SKM-1 treated with dmso at 0.1 percent for 144 hours (cell line): ENCODE results near the gene KRTAP10-3.
"Not testable (repeated sequence)": the region's sequence is repeated elsewhere in the genome, so short reads cannot be mapped to it uniquely, and the experiment has no call there.

ENCODE experiments used
- DNase-seq: peaks from one replicate; lab custom pipeline; 2025; ENCODE audit not compliant: unreplicated experiment; lab: John Stamatoyannopoulos, UW

Gene KRTAP10-3

DNA sequence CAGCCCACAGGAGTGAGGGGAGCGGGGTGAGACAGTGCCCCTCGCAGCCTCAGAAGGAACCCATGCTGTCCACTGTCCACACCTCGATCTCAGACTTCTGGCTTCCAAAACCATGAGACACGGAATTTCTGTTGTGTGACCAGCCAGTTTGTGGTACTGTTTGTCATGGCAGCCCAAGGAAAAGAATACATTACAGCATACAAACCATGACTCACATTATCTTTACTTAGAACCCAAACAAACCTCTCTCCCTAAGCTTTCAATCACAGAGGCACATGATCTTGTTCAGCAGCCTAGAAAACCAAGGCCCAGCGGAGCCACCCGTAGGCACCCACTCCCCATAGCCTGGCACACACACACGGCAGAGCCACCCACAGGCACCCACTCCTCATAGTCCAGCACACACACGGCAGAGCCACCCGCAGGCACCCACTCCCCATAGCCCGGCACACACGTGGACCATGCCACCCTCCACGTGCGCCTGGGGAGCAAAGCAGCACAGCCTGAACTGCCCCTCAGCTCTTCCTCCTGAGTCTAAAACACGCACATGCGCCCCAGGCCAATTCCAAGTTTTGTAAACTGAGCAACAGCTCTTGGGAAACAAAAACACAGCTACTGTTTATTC is 14.5 kb upstream of the KRTAP10-3 start:
- no peak for DNase-seq

DNA sequence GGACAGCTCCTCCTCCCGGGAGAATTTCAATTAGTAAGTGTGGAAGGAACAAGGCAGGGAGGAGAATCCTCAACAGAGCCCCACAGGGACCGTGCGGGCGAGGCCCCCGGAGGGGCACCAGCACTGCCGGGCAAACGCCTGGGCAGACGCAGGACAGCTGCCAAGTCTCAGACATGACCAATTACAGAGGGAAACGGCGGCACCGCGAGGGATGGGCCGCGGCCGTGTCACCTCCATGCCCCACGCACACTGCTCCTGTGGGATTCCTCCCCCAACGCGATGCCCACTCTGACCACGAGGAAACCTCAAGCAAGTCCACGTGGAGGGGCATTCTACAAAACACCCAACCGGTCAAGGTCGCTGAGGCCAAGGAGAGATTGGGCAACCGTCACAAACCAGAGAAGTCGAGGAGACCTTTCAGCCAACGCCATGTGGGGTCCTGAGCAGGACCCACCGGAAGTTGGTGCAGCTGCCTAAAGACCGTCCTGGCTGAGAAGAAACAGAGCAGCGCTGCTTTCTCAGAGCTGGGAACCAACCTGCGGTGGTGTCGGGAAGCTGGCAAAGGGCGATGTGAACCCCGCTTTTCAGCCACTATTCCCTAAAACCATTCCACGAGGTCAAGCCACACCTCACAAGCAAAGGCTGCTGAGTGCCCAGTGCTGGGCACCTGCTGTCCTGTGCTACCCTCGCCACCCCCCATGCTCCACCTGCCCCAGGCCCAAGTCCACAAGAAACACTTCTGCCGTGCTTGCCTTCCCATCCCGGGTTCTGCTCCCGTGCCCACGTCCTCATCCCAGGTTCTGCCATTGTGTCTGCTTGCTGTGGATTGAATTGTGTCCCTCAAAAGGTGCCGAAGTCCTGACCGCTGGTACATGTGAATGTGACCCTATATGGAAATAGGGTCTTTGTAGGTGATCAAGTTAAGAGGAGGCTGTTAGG is 13.5 kb upstream of the KRTAP10-3 start:
- DNase-seq: no peak

DNA sequence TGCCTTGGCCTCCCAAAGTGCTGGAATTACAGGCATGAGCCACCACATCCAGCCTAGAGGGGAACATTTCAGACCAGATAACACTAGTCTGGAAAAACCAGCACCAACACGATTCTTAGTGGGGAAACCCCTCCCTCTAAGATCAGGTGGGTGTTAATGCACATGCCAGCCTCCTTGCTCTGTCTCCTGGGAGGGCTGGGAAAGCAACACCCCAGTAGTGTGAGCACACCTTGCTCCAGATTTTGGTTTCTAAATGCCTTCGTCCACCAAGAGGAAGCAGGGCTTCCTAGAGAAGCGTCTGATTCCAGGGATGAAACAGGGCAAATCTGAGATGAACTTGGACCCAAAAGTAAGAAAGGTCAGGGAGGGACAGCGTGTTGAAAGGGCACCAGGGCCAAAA is 12.7 kb upstream of the KRTAP10-3 start:
- no peak for DNase-seq

DNA sequence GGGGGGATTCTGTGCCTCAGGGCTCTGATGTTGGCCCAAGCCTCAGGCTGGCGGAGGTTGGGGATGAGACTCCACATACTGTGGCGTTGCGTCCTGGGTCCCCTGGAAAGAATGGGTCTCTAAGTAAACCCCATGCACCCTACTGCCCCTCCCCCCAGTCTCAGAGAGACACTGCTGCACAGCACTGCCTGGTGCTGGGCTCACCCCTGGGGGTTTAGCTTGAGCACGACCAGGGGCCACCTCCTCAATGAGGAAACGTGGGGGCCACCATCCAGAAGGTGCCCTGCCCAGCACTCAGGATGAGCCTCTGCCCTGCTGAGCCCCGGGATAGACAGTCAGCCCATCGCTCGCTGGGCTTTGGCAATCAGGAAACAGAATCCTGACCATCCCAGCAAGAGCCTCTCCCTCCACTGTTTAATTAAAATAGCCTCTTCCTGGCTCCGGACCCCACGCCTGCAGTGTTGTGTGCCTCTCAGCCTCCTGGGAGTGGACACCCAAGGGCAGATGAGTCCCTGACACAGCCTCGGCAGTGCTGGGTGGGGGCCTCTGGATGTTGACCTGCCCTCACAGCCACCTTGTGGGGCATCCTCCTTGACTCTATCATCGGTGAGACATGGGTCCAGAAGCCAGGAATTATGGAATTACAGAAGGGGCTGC is 11.4 kb upstream of the KRTAP10-3 start:
- DNase-seq: no peak

DNA sequence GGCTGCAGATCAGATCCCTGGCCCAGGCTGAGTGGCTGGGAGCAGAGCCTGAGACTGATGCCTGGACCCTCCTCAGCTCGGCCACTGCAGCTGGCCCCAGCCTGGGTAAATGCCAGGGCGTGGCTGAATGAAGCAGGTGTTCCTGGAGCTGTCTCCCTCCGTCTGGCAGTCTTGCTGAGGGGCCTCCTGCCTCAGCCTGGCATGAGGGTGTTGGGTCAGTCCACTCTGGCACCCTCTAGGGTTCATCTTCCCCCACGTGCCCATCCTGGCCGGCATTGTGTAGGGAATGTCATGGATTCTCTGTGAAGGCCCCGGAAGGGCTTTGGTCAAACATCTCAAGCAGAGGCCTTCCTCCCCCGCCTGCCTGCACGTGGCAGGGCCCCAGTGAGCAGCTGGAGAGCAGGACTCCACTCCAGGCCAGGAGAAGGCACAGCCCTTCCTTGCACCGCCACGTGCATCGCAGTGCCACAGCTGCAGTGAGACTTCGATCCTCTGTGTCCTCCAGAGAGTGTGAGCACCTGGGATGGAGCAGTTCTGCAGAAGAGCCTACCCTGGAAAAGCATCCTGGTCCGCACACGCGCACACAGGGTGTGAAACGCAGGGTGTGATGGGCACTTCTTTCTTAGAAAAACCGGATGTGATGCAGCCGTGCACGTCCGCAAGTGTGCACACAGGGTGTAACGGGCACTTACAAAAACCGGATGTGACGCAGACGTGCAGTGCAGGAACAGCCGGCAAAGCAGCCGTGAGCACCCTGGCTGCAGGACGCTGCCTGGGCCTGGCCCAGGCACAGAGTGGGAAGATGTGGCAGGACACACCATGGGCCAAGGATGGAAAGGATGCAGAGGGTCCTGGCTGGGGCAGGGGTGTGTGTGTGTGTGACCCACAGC is 10.3 kb upstream of the KRTAP10-3 start:
- no peak for DNase-seq

DNA sequence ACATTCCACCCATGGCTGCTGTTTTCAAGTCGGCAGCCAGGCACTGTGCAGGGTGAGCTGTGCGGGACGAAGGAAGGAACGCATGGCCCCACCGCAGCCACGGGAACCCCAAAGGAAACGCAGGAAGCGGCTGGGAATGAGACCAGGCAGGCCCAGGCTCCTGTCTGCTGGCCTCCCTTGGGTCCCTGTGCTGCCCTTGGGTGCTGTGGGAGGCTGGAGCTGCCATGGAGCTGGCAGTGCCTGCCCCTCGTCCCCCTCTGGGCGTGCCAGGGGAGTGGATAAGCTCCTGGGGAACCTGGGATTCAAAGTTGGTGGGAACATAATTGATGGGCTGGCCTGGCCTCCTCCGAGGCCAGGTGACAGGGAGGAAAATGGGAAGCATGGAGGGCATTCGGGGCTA is 9.7 kb upstream of the KRTAP10-3 start:
- no peak for DNase-seq

DNA sequence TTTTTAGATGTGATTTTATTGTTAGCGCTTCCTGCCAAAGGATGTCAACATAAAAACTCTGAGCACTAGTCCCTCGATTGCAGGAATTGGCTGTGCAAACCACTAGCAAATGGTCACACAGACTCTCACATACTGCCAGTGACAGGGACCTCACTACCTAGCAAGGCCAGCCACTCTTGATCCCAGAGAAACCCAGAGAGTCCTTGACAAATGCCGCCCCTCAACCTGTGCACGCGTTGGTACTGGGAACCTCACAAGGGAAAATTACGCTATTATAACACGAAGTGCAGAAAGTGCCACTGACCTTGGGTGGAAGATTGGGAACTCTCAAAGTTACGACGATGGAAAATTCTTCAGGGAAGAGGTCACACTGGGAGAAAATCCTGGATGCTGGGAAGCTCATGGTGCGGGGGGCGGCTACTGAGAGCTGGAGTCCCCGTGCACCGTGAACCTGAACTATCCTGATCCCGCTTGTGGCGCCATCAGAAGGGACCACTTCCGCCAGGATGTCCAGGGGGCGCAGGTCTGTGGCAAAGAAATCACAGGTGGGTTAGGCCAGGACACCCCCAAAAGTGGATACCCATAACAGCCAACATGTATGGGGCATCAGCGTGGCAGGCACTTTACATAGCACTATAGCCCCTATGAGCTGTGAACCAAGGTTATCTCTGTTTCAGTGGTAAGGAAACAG is 9.0 kb upstream of the KRTAP10-3 start:
- DNase-seq: no peak

DNA sequence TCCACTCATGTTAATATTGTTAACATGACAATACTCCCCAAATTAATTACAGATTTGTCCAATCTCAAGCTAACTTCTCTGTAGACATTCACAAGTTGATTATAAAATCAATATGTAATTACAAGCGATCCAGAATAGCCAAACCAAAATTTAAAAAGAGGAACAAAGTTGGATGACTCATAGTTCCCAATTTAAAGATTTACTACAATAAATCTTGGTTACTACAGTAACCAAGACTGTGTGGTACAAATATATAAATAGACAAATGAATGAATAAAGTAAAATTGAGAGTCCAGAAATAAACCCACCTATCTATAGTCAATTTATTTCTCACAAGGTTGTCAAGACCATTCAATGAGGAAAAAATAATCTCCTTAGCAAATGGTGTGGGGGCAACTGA is 7.8 kb upstream of the KRTAP10-3 start:
- peak; percentile 25 for DNase-seq

DNA sequence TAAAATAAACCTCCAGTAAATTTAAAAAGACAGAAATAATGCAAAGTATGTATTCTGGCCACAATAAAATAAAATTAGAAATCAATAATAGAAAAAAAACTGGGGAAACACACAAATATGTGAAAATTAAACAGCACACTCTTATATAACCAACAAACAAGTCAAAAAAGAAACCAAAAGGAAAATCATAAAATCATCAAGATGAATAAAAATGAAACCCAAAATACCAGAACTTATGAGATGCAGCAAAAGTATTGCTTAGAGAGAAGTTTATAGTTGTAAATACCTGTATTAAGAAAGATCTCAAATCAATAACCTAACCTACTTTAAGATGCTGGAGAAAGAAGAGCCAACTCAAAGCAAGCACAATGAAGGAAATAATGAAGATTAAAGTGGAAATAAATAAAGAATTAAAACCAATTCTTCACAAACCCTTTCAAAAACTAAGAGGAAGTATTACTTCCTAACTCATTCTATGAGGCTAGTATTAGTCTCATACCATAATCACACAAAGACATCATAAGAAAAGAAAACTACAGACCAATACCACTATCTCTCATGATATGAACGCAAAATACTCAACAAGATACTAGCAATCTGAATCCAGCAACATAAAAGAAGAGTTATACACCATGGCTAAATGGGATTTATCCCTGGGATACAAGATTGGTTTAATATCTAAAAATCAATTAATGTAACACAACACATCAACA is 6.4 kb upstream of the KRTAP10-3 start:
- DNase-seq: no peak

DNA sequence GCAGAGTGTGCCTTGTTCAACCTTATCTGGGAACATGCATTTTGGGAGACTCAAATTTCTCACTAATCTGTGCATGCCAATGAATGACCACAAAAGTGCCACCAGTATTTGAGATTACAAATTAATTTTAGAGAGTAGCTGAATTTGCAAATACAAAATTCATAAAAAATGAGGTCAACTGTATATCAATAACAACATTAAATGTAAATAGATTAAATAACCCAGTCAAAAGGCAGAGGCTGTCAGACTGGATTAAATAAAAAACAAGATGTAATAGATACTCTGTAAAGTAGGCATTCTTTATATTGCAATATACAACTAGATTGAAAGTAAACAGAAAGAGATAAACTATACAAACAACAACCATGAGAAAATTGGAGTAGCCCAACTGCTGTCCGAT is 5.5 kb upstream of the KRTAP10-3 start:
- DNase-seq: no peak

DNA sequence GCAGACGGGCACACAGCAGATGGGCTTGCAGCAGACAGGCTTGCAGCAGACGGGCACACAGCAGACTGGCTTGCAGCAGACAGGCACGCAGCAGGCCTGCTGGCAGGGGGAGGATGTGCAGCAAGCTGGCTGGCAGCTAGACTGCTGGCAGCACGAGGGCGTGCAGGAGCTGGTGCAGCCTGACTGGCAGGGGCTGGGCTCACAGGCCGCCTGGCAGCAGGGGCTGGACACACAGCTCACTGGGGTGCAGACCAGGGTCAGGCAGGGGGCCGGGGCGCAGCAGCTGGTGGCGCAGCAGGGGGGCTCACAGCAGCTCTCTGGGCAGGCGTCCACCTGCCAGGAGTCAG is 293 bp downstream of the KRTAP10-3 start:
- not testable (repeated sequence) for DNase-seq

DNA sequence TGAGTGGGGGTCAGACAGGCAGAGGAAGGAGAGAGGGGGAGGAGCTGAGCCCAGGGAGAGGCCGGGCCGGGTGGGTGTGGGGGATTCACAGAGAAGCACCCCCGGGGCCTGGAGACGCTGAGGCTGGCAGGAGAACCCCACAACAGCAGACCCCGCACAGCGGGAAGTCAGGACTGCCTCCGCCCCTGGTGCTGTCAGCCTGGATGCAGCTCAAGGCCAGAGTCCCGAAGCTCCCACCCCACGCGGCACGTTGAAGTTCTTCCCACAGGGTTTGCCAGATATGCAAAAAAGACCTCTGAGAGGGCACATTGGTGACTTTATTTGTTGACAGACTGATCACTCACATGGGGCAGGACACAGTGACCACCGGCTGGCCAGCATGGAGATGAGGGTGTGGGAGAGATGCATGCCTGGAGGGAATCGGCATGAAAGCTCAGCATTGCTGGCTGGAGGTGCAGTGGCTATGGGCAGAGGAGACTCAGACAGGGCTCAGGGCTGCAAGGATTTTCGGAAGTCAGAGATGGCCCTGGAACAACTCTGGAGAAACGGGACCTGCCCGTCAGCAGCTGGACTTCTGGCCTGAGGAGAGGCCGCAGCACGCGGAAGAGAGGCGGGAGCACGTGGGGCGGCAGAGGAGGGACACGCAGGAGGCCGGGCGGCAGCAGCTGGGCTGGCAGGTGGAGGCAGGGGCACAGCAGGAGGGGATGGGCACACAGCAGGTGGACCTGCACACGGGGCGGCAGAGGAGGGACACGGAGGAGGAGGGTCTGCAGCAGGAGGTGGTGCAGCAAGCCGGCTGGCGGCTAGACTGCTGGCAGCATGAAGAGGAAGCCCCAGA is 885 bp downstream of the KRTAP10-3 start:
- no peak for DNase-seq

DNA sequence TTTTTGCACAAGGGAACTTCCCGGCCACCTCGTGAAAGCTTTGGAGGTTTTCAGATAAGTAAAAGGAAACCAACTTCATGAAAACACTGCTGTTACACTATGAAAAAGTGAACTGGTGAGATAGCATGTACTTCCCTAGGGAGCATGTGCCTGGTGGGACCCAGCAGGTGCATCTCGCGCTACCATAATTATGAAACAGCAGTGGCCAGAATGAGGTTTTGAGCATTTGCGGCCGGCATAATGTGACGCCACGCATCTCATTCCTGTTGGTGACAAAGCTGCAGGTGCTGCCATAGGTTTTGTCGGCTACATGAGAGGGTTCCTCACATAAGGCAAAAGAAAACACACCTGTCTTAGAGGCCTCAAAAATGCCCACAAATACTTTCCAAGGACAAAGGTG is 1.7 kb downstream of the KRTAP10-3 start:
- no peak for DNase-seq

DNA sequence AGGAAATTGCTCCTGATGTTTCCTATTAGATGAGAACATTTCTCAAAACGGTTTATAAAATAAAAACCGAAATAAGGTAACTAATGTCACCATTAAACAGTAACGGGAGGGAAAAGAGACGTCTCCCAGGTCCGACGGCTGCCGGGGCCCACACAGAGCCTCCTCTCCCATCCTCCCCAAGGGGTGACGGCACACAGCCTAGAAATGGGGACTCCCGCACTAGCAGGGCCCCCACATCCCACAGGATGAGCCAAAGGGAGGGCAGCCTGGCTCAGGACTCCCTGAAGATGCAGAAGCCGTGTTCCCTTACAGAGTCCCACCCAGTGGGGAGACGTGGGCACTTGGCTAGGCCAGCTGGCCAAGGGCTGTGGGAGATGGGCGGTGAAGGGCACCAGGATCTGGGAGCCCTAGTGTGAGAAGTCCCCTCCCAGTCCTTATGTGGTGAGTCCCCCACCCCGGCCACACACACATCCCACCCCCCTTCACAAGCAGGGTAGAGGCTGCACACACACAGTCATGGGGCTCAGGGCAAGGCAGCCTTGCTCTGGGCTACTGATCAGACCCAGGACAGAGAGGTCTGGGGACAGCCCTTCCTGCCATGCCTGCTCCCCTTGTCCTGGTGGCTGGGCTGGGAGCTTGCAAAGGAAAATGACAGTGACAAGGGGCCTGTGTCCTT is 3.3 kb downstream of the KRTAP10-3 start:
- DNase-seq: no peak

DNA sequence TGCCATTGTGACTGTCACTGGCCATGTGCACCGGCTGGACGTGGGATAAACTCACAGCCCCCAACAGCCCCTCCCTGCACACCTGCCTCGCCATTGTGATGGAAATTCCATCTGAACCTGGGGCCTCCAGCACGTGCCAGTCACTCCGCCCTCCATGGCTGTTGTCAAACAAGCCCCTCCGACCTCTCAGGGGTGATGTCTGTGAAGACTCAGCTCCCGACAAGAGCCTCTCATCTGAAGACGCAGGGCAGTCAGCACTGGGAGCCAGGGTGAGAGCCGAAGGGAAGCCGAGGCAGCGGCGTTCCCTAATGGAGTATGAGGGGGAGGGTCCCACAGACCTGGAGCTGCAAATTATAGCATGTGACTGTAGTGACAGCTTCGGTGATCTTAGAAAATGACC is 5.9 kb downstream of the KRTAP10-3 start:
- DNase-seq: no peak

DNA sequence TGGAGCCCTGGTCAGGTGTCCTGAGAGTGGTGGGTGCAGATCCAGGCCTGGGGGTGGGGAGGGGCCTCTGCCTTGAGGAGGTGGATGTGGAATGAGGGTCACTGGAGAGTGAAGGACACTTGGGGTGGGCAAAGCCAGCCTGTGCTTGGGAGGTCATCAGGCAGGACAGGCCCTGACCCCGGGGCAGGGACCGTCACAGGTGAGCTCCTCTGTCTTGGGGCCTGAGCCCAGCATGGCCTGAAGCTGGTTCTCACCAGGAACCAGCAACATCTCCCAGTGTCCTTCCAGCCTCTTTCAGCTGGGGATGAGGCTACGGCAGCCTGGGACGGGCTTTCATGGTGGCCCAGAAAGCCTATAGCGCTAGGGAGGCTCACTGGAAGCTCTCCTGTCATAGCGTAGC is 6.5 kb downstream of the KRTAP10-3 start:
- no peak for DNase-seq

DNA sequence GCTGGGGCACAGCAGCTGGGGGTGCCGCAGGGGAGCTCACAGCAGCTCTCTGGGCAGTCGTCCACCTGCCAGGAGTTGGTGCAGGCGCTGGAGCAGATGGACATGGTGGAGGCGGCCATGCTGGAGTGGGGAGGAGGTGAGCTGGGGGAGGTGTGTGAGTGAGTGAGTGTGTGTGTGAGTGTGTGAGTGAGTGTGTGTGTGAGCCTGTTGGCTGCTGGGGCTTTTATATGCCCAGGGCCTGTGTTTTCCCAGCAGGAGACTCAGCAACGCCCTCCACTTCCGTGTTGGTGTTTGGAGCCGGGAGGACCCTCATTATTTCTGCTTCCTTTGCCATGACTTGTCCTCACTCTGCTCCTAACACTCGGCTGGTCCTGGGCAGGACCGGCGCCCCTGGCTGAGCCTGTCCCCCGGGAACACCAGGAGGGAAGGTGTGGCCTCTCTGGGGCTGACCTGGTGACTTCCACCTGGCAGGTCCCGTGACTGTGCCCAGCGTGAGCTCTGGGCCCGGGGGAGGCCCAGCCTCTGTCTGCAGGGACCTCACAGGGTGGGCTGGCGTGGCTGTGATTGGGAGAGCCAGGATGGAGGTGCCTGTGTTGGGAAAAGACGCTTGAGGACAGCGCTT is 7.1 kb downstream of the KRTAP10-3 start, which contains the start of gene KRTAP10-2:
TSS of gene KRTAP10-2 (minus strand) at position 166 of the 622 bp plus-strand sequence. CDS start at position 119, 47 bp downstream.
- DNase-seq: no peak

DNA sequence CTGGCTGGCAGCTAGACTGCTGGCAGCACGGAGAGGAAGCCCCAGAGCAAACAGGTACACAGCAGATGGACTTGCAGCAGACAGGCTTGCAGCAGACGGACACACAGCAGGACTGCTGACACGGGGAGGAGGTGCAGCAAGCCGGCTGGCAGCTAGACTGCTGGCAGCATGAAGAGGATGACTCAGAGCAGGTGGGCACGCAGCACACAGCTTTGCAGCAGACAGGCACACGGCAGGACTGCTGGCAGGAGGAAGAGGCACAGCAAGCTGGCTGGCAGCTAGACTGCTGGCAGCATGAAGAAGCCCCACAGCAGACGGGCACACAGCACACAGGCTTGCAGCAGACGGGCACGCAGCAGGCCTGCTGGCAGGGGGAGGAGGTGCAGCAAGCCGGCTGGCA is 7.8 kb downstream of the KRTAP10-3 start:
- no peak for DNase-seq
